ENCODE measurements around the gene PECR.
"Not testable (repeated sequence)": the region's sequence is repeated elsewhere in the genome, so short reads cannot be mapped to it uniquely, and the experiment has no call there.

The PECR gene

GRCh38 chr2:216029416-216030129 lies 52.0 kb downstream of the PECR start:
- no peak for DNase-seq (ENCODE audit: low read depth)

- no peak for DNase-seq (ENCODE audit: low read depth)
Observed at GRCh38 chr2:216024779-216025336, 56.8 kb downstream of the PECR start.

- no peak for DNase-seq (ENCODE audit: low read depth)
Observed at GRCh38 chr2:216023055-216023648, 58.5 kb downstream of the PECR start.

- no peak for DNase-seq (ENCODE audit: low read depth)
Observed at GRCh38 chr2:216021768-216022565, 59.6 kb downstream of the PECR start.

GRCh38 chr2:216018709-216019108 lies 62.9 kb downstream of the PECR start:
- no peak for DNase-seq (ENCODE audit: low read depth)

GRCh38 chr2:216017365-216017764 lies 64.2 kb downstream of the PECR start:
- no peak for DNase-seq (ENCODE audit: low read depth)

- DNase-seq (ENCODE audit: low read depth) = no peak
Observed at GRCh38 chr2:216016581-216016980, 65.0 kb downstream of the PECR start.

- no peak for DNase-seq (ENCODE audit: low read depth)
Observed at GRCh38 chr2:216015722-216016464, 65.7 kb downstream of the PECR start.

- no peak for DNase-seq (ENCODE audit: low read depth)
Observed at GRCh38 chr2:216014986-216015385, 66.6 kb downstream of the PECR start.

- DNase-seq (ENCODE audit: low read depth) = no peak
Observed at GRCh38 chr2:216014006-216014405, 67.6 kb downstream of the PECR start.

- no peak for DNase-seq (ENCODE audit: low read depth)
Observed at GRCh38 chr2:216013080-216013909, 68.3 kb downstream of the PECR start, which contains the start of gene MREG. Gene MREG (minus strand): TSS chr2:216013551. CDS start chr2:216013327, 224 bp downstream.

- no peak for DNase-seq (ENCODE audit: low read depth)
Observed at GRCh38 chr2:216012830-216013079, 68.9 kb downstream of the PECR start.

GRCh38 chr2:216012133-216012829 lies 69.3 kb downstream of the PECR start:
- no peak for DNase-seq (ENCODE audit: low read depth)

GRCh38 chr2:216009215-216009614 lies 72.4 kb downstream of the PECR start:
- not testable (repeated sequence) for DNase-seq (ENCODE audit: low read depth)

GRCh38 chr2:216008387-216008786 lies 73.2 kb downstream of the PECR start:
- no peak for DNase-seq (ENCODE audit: low read depth)

GRCh38 chr2:216006164-216006663 lies 75.4 kb downstream of the PECR start:
- no peak for DNase-seq (ENCODE audit: low read depth)

GRCh38 chr2:216004697-216005283 lies 76.8 kb downstream of the PECR start:
- no peak for DNase-seq (ENCODE audit: low read depth)

- no peak for DNase-seq (ENCODE audit: low read depth)
Observed at GRCh38 chr2:216003876-216004696, 77.5 kb downstream of the PECR start.

- DNase-seq (ENCODE audit: low read depth) = no peak
Observed at GRCh38 chr2:216002693-216003092, 78.9 kb downstream of the PECR start.

Data from non-pigmented ciliary epithelial cell (primary cell).